BE2C (cell line): ENCODE results near the gene DIS3L2.

Experiments used
- DNase-seq: peaks from one replicate; pipeline ENCODE4 v3.0.0-alpha.2; 2020
- H3K27me3 ChIP-seq: fragments of 250-450 bp; sonication (Bioruptor Pico); 2 replicates; pipeline ENCODE4 v1.5.1; 2020; ENCODE audit warnings: mild to moderate bottlenecking
- H3K36me3 ChIP-seq: fragments of 250-450 bp; sonication (Bioruptor Pico); 2 replicates; pipeline ENCODE4 v1.5.1; 2020; ENCODE audit warnings: mild to moderate bottlenecking
- H3K4me1 ChIP-seq: fragments of 250-450 bp; sonication (Bioruptor Pico); 2 replicates; pipeline ENCODE4 v1.5.1; 2020
- H3K4me3 ChIP-seq: 2 replicates; pipeline ENCODE4 v1.5.1; 2011; ENCODE audit warnings: low read depth, low read length
- H3K9me3 ChIP-seq: fragments of 250-450 bp; sonication (Bioruptor Pico); 2 replicates; pipeline ENCODE4 v1.5.1; 2020
- TF ChIP-seq, protein P1 (sequence below): IDR thresholded peaks from 2 replicates; pipeline ENCODE4 v1.5.1; 2012; ENCODE audit warnings: mild to moderate bottlenecking, low read depth, low read length

The DIS3L2 gene

DNA sequence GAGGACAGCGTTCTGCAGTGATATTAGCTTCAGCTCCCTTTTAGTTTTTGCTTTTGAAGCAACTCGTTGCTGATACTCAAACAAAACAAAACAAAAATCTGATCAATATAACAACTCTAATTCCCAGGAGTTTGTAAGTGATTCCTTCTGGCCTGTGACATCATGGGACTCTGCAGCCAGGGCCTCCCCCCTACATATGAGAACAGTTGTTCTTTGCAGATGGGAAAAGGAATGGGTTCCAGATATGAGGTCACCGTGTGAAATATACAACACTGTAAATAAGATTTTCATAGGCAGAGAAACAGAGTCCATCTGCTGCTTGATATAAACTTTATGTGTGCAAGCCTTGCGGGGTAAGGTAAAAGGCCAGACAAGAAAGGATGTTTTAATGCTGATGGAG is 56.7 kb downstream of the DIS3L2 start:
- H3K27me3 ChIP-seq, result no peaks in the 10 kb centered on the region
- H3K4me3 ChIP-seq, result no peak overlapping the region
- peaks cover 9% of the 10 kb centered on the region for H3K4me1 ChIP-seq
- no peaks in the 10 kb centered on the region for H3K9me3 ChIP-seq
- TF ChIP-seq, protein P1, sequence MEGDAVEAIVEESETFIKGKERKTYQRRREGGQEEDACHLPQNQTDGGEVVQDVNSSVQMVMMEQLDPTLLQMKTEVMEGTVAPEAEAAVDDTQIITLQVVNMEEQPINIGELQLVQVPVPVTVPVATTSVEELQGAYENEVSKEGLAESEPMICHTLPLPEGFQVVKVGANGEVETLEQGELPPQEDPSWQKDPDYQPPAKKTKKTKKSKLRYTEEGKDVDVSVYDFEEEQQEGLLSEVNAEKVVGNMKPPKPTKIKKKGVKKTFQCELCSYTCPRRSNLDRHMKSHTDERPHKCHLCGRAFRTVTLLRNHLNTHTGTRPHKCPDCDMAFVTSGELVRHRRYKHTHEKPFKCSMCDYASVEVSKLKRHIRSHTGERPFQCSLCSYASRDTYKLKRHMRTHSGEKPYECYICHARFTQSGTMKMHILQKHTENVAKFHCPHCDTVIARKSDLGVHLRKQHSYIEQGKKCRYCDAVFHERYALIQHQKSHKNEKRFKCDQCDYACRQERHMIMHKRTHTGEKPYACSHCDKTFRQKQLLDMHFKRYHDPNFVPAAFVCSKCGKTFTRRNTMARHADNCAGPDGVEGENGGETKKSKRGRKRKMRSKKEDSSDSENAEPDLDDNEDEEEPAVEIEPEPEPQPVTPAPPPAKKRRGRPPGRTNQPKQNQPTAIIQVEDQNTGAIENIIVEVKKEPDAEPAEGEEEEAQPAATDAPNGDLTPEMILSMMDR, result no peak
- peaks cover 7% of the 10 kb centered on the region for H3K36me3 ChIP-seq
- DNase-seq, result no peak

DNA sequence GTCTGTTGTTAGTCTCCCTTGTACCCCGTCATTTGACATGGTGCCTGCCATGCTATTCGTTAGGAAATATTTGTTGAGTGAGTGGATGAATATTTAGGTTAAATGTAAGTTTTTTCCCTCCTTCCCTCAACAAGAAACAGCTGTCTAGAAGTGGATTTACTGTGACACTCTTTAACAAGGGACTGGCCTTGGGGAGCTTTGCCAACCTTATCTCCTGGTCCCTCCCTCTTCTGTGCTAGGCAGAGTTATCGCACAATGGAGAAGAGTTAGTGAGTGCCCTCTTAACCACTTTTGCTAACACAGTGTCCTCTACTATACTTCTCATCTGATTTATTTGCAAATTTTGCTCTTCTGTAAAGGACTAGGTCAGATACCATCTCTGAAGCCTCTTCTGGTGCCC is 61.2 kb downstream of the DIS3L2 start:
- H3K36me3 ChIP-seq, result peaks cover 13% of the 10 kb centered on the region
- no peaks in the 10 kb centered on the region for H3K9me3 ChIP-seq
- H3K4me3 ChIP-seq, result no peak overlapping the region
- H3K27me3 ChIP-seq, result no peaks in the 10 kb centered on the region
- DNase-seq, result no peak
- no peaks in the 10 kb centered on the region for H3K4me1 ChIP-seq
- TF ChIP-seq, protein P1, result no peak

DNA sequence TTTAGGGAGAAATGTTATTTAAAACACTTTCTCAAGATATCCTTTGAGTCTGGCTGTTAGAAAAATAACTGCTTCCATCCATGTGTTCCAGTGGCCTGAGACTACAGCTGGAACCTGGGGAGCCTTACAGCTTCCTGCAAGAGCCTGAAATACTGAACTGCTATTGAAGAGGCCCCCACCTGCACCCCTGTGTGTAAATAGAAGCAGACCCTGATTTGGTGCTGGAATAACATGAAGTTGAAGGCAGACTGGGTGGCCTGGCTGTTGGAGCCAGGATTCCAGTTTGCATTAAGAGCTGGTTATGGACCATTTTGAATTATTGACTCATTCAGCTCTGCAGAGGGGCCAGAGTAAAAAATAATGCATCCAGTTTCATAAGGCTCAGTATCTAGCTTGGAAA is 61.9 kb downstream of the DIS3L2 start:
- peaks cover 13% of the 10 kb centered on the region for H3K36me3 ChIP-seq
- TF ChIP-seq, protein P1, result no peak

DNA sequence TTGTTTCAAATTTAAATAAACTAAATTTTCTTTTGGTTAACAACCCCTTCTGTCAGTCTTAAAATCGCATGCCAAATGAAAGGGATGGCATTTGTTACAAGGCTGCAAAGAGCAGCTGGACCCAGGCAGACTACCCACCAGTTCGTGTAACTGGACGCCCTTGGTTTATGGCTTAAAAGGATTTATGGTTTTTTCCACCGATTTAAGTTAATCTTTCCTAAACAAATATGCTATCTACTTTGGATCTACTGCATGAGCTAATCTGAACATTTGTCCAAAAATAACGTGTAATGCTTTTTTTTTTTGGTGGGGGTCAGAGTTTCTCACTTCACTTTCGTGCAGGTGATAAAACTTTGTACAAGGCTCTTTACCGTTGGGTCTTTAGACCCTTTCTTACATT is 62.9 kb downstream of the DIS3L2 start:
- Histone ChIP-seq H3K4me3 (no peak overlapping the region), H3K4me1 (no peaks in the 10 kb centered on the region), H3K9me3 (no peaks in the 10 kb centered on the region), H3K36me3 (peaks cover 13% of the 10 kb centered on the region), H3K27me3 (no peaks in the 10 kb centered on the region)
- TF ChIP-seq, protein P1, result no peak
- no peak for DNase-seq

More for the DNA sequence above, 61.9 kb downstream of the DIS3L2 start:
- Histone ChIP-seq H3K4me3 (no peak overlapping the region), H3K4me1 (no peaks in the 10 kb centered on the region), H3K27me3 (no peaks in the 10 kb centered on the region), H3K9me3 (no peaks in the 10 kb centered on the region)
- DNase-seq, result no peak

DNA sequence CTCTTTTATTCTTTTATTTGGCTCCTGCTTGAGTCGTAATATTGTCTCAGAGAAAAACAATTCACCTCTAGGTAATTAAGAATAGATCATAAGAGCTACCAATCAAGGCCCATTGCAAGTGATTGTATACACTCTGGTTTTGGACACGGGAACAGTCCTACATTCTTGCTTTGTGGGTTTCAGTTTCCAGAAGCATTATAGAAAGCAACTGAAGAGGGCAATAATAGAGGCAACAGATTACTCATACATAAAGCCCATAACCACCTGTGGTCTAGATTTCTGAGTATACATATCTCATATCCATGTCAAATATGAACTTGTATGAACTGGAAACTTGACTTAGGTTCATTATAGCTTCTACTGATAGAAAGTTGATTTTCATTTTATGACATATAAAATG is 65.4 kb downstream of the DIS3L2 start:
- Histone ChIP-seq H3K4me3 (no peak overlapping the region), H3K4me1 (no peaks in the 10 kb centered on the region), H3K9me3 (no peaks in the 10 kb centered on the region), H3K27me3 (no peaks in the 10 kb centered on the region), H3K36me3 (peaks cover 9% of the 10 kb centered on the region; the same call in 1 of the 2 replicates)
- DNase-seq, result no peak
- TF ChIP-seq, protein P1, result no peak

DNA sequence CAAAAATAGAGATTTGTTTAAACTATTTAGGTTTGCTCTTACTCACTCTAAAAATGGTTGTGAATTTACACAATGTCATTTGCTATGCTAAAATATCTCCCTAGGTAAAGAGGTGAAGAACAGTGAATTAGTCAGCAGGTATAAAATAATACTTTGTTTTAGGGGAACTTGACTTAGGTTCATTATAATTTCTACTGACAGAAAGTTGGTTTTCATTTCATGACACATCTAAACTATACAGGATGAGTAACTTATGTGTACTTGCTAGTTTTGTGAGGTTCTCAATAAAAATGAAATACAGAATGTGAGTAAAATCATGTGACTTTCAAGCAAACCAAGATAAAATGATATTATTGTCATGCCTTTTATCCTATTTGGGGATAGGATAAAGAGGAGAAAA is 66.0 kb downstream of the DIS3L2 start:
- no peak for DNase-seq
- no peaks in the 10 kb centered on the region for H3K4me1 ChIP-seq
- H3K27me3 ChIP-seq, result no peaks in the 10 kb centered on the region
- H3K36me3 ChIP-seq, result peaks cover 9% of the 10 kb centered on the region; the same call in 1 of the 2 replicates
- H3K4me3 ChIP-seq, result no peak overlapping the region
- TF ChIP-seq, protein P1, result no peak
- H3K9me3 ChIP-seq, result no peaks in the 10 kb centered on the region
